GM18870 (cell line): ENCODE data around the gene WLS.

Experiments
- ATAC-seq: cut with Tn5 transposase; IDR thresholded peaks from one replicate; pipeline ENCODE4 v1.9.1; 2021; ENCODE audit warnings: moderate library complexity; ENCODE audit not compliant: unreplicated experiment

The WLS gene

GRCh38 chr1:68202239-68202832, 30.0 kb downstream of the WLS start:
- ATAC-seq, result no peak

- ATAC-seq, result no peak
Measured at GRCh38 chr1:68201546-68202238, 30.6 kb downstream of the WLS start.

GRCh38 chr1:68199603-68200002, 32.7 kb downstream of the WLS start:
- ATAC-seq, result no peak

GRCh38 chr1:68198752-68199151, 33.6 kb downstream of the WLS start:
- no peak for ATAC-seq

GRCh38 chr1:68197891-68198290, 34.4 kb downstream of the WLS start:
- no peak for ATAC-seq

- no peak for ATAC-seq
Measured at GRCh38 chr1:68197461-68197860, 34.9 kb downstream of the WLS start.

GRCh38 chr1:68196676-68197075, 35.6 kb downstream of the WLS start:
- no peak for ATAC-seq

GRCh38 chr1:68191717-68192116, 40.6 kb downstream of the WLS start:
- ATAC-seq, result no peak

GRCh38 chr1:68188644-68189340, 43.5 kb downstream of the WLS start:
- no peak for ATAC-seq

GRCh38 chr1:68188060-68188538, 44.2 kb downstream of the WLS start:
- ATAC-seq, result no peak

- no peak for ATAC-seq
Measured at GRCh38 chr1:68185743-68186142, 46.6 kb downstream of the WLS start.

GRCh38 chr1:68183895-68184294, 48.4 kb downstream of the WLS start:
- no peak for ATAC-seq

- ATAC-seq, result peak; percentile 29
Measured at GRCh38 chr1:68181165-68181556, 51.2 kb downstream of the WLS start.

GRCh38 chr1:68180441-68181164, 51.7 kb downstream of the WLS start:
- peak; percentile 57 for ATAC-seq

- ATAC-seq, result peak; percentile 55
Measured at GRCh38 chr1:68178821-68179490, 53.4 kb downstream of the WLS start.

GRCh38 chr1:68175621-68176398, 56.5 kb downstream of the WLS start:
- no peak for ATAC-seq

- no peak for ATAC-seq
Measured at GRCh38 chr1:68174738-68175113, 57.6 kb downstream of the WLS start.

GRCh38 chr1:68173936-68174737, 58.2 kb downstream of the WLS start:
- no peak for ATAC-seq

GRCh38 chr1:68173283-68173935, 58.9 kb downstream of the WLS start:
- ATAC-seq, result no peak
